GM18951 (cell line): ENCODE measurements around the gene PSMD1.
"Not testable (repeated sequence)": the region's sequence is repeated elsewhere in the genome, so short reads cannot be mapped to it uniquely, and the experiment has no call there.

Experiments used
- POLR2A ChIP-seq: IDR thresholded peaks from 4 replicates; pipeline ENCODE4 v1.6.1; 2011; ENCODE audit warnings: mild to moderate bottlenecking; ENCODE audit not compliant: insufficient read length, insufficient read depth; ENCODE audit errors: extremely low read depth
- in situ Hi-C: fragments of 300-500 bp; cut with MboI; formaldehyde crosslinking; loops from one replicate; pipeline ENCODE4 v1.12.0; 2022; ENCODE audit warnings: low sequenced_read_pairs, mixed read lengths, inconsistent platforms; ENCODE audit not compliant: unreplicated experiment

PSMD1 gene

DNA sequence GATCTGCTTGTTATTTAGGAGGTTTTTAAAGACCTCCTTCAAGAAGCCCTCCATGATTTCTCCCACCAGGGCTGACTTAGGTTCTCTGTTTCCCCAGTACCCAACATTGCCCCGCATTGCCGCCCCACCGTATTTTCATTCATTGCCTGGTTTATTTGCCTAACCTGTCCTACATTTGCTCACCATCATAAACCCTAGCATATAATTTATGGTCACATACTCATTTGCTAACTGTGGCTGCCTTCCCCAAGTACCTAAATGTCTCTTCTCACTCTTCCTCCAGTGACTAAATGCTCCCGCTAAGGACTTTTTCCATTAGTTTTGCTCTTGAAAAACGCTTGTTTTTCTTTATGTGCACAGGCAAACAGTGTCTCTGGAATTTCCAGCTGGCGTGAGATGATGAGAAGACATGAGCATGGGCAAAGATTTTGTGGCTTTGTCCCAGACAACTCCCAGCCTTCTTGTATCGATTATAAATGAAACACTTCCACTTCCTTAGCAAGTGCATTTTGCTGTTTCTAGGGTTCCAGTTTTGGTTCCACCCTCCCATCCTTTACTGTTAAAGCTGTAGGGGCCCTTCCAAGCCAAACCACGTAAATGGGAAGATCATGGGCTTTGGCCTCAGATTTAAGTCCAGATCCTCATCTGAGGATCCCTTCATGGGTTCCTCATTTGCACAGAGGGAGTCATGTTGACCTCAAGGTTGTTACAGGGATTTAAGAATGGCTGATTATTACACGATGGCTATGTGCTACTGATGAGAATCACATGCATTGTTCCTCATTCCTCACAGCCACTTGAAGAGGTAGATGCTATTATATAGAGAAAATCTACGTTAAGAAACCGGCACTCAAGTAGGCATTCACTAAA lies 120.7 kb downstream of the PSMD1 start:
- in situ Hi-C loops: no loop called here
- no peak for TF ChIP-seq POLR2A

DNA sequence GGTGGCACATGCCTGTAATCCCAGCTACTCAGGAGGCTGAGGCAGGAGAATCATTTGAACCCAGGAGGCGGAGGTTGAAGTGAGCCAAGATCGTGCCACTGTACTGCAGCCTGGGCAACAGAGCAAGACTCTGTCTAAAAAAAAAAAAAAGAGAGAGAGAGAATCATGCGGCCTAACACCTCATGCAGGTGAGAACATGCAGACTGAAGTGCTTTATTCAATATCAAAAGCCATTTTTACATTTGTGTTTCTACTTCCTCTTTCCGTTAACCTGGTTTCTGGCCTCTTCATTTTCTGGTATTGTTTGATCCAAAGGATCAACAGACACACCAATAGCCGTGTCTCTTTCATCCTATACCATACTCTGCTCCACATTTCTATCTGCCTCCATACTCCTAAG lies 122.1 kb downstream of the PSMD1 start:
- in situ Hi-C loops: not testable (repeated sequence)

DNA sequence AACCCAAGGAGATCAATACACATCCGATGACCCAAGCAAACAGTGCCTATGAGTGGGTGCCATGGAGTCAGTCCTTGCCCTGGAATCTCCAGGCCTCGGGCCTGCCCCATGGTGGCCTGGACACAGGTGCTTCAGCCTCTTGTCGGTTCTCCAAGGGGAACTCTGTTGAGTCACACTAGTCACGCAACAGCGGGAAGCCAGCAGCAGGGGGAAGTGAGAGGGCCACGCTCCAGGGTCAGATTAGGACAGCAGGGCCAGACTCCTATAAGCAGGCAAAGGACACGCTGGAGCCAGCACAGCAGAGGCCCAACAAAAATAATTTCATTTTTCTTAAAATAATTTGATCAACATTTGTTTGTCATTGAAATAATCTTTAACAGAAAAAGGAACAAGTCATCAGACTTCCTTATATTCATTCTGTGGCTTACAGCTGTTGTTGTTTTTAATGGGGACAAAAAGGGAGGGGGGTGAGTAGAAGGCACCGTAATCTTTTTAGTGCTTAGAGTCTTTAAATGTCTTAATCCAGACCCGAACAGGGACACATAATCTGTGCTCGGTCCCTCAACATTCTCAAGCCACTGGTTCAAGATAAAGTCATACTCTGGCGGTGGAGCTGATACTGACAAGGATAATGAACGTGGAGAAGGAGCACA lies 125.3 kb downstream of the PSMD1 start:
- TF ChIP-seq POLR2A: peak; percentile 15
- in situ Hi-C loops: no loop called here

DNA sequence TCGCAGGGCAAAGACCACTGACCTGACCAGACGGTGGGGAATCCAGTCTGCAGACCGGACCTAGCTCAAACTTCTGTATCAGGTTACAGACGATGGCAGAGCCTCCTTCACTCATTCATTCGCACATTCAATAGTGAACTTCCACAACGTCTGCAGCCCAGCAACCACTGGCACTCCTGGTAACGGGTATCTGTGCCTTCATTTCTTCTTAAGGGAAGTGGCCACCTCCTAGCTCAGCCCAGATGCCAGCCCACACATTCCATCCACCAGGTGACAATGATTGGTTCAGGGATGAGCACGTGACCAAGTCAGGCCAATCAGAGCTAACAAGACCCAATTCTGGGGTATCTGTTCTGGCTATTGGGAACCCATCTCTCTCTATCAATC lies 125.8 kb downstream of the PSMD1 start:
- no peak for TF ChIP-seq POLR2A
- in situ Hi-C loops: no loop called here

DNA sequence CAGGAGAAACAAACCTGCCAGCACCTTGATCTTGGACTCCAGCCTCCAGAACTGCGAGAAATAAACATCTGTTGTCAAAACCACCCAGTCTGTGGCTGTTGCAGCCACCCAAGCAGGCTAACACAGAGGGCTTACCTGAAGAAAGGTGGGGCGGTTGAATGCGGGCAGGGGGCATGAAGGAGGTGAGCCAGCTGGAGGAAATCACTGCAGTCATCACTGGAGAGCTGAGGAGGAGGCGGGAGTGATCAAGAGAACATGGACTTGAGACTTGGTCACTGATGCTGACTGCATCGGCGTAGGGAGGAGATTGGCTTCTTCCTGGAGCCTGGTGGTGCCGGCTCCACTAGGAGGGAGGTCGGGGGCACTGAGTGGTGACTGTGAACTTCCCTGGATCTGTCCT lies 127.2 kb downstream of the PSMD1 start:
- no peak for TF ChIP-seq POLR2A

DNA sequence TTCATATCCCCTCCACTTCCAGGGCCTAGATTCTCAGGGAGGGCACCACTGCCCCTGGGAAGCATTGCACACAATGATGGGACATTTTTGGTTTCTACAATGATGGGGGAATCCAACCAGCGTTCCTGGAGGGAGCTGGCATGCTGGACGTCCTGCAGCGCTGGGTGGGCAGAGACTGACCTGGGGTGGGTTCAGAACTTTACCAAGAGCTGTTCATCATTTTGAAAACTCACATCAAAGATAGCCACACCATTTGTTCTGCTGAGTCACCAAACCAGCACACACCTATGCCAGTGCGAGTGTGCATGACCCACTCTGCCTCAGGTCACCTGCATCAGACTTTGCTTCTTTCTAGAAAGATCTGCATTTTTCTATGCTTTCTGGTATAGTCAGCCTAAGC lies 127.7 kb downstream of the PSMD1 start:
- in situ Hi-C loops: no loop called here
- no peak for TF ChIP-seq POLR2A

More for the DNA sequence above, 127.2 kb downstream of the PSMD1 start:
- in situ Hi-C loops: no loop called here

DNA sequence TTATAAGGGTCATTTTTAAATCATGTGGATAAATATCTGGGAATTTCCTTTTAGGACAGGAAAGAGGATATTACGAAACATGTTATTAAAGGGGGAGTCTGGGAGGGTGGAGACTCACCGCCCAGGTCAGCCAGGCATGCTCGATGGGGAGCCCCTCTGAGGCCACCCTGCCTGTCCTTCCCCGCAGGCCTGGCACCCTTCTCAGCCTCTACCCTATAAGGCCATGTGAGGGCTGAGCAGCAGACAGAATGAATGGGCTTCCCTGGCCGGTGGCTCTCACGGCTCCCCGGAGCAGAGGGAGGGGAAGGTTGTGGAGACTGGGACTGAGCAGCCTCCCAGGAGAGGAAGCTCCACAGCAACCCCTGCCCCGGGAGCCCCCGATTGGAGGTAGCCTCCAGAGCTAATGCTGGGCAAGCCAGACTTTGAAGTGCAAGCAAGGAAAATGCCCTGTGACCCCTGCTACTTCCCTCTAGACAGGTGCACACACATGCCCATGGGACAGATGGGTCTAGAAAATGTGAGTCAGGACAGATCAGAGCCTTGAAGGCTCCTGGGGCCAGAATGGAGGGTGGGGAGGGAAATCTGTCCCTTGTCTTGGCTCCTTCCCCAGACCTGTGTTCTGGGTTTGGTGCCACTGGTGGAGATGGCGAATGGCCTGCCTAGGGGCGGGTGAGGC lies 128.5 kb downstream of the PSMD1 start:
- in situ Hi-C loops: no loop called here

DNA sequence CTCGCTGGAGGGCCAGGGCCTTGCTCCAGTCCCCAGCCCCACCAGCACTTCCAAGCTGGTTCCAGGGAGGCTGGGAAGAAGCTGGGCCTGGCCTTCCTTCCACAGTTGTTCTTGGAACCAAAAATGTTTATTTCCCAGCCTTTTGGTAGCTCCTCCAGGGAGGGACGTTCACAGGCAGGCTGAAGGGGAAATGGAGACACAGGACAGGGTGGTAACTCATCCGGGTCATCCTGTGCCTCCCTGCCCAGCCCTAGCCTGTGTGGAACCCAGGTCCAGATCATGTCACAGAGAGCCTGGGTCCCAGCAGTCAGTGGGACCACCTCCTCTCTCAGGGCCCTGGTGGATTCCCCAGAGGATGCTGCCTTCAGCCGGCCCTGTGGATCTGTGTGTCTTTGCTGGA lies 129.2 kb downstream of the PSMD1 start:
- in situ Hi-C loops: no loop called here
- no peak for TF ChIP-seq POLR2A

More for the DNA sequence above, 128.5 kb downstream of the PSMD1 start:
- TF ChIP-seq POLR2A: no peak

DNA sequence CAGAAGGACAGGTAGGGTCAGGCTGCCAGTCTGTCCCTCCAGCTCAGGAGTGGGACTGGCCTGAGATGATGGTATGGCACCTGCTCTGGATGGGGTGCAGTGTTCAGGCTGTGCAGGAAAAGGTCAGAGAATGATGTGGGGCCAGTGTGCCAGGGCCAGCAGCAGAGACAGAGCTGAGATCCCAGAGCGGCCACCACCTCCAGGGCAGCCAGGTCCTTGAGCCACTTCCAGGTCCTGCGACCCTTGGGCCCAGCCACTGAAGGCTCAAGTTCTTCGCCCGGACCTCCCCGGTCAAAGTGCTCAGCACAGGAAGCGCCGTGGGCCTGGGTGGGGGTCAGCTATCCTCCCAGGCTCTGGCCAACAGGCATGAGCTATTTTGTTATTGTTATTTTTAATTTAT lies 129.7 kb downstream of the PSMD1 start:
- TF ChIP-seq POLR2A: no peak
- in situ Hi-C loops: no loop called here

DNA sequence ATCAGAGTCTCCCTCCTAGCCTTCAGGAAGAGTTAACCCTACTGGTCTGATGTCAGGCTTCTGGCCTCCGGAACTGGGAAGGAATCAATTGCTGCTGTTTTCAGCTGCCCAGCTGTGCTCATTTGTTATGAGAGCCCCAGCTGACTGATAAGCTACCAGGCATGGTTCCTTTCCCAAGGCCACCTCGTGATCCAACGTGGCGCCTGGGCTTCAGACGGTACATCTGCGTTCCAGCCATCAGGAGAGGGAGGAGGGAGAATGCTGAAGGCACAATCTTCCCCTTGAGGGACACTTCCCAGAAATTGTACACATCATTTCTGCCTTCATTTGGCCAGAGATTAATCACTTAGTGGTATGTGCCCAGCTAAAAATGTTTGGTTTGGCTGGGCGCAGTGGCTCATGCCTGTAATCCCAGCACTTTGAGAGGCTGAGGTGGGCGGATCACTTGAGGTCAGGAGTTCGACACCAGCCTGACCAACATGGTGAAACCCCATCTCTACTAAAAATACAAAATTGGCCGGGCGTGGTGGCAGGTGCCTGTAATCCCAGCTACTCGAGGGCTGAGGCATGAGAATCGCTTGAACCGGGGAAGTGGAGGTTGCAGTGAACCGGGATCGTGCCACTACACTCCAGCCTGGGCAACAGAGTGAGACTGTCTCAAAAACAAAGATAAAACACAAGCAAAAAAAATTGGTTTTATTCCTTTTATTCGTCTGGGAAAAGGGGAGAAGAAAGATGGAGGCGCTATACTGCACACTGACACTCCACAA lies 131.3 kb downstream of the PSMD1 start:
- TF ChIP-seq POLR2A: no peak
- in situ Hi-C loops: no loop called here

DNA sequence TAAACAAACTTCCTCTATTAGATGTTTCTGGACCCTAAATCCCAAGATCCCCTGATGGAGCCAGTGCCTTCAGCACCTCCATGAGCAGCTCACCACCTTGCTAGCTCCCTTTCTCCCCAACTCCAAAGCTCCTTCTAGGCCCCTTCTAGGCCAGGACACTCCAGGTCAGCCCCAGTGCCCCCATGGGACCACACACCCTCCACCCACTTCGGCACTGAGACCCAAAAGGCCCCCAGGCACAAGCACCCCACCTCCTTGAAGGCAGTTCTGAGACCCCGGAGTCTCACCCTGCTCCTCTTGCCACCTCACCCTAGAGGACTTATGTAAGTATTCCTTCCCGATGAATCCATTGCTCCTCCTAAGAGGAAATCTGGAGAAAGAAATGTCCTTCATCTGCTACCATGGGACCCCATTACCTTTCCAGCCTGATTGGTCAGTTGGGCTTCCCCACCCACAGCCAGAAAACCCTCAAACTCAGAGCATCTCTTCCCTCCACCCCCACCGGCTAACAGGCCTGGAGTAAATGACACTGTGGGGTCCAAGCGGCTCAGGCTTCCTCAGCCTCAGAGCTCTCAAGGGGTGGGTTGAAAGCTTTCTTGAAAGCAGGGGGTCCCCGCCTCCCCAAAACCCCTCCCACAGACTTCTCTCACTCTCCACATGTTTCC lies 132.0 kb downstream of the PSMD1 start:
- in situ Hi-C loops: no loop called here
- no peak for TF ChIP-seq POLR2A

DNA sequence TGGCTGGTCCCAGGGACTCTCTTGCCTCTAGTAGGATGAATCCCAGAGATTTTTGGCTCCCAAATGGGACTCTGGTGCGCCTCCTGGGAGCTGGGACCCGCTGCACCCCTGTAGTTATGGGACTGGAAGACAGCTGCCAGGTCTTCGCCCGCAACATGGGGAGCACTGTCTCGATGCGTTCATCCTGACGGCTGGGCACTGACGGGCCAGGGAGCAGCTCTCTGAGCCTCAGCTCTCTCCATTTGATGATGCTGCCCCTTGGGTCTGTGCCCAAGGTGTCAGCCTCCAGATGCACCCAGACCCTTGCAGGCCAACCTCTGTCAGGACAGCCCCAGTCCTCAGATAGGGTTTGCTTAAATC lies 132.5 kb downstream of the PSMD1 start:
- in situ Hi-C loops: no loop called here

More for the DNA sequence above, 132.5 kb downstream of the PSMD1 start:
- no peak for TF ChIP-seq POLR2A
